ENCODE data around the gene SYCN.
"Not testable (repeated sequence)": the region's sequence is repeated elsewhere in the genome, so short reads cannot be mapped to it uniquely, and the experiment has no call there.

The SYCN gene, protein sequence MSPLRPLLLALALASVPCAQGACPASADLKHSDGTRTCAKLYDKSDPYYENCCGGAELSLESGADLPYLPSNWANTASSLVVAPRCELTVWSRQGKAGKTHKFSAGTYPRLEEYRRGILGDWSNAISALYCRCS

DNA sequence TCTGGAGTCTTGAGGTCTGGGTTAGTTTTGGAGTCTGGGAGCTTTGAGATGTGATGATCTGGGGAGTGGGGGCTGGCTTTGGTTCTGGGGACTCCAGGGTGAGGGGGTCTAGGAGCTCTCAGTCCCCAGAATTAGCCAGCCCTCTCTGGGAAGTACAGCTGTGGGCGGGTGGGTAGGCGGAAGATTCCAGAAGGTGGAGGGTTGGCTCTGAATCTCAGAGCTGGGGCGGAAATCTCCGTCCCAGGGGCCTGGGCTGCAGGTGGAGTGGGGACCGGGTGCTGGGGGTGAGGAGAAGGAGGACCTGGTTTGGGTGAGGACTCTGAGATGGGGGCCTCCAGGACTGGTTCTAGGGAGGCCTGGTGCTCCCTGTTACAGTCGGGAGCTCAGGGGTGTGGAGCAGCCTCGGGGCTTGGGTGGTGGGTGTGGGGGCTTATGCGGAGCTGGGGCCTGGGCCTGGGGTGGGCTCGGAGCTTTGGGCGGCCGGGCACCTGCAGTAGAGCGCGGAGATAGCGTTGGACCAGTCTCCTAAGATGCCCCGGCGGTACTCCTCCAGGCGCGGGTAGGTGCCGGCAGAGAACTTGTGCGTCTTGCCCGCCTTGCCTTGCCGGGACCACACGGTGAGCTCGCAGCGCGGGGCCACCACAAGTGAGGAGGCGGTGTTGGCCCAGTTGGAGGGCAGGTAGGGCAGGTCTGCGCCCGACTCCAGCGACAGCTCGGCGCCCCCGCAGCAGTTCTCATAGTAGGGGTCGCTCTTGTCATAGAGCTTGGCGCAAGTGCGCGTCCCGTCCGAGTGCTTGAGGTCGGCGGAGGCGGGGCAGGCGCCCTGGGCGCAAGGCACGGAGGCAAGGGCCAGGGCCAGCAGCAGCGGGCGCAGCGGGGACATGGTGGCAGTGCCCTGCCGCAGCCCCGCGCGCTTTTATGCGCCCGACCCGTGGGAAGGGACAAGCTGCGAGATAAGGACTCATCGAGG is at the start of gene SYCN:
Gene SYCN (minus strand): TSS at position 892 of the 970 bp plus-strand sequence. CDS start 9 bp downstream, at position 883.
- no peak for DNase-seq

DNA sequence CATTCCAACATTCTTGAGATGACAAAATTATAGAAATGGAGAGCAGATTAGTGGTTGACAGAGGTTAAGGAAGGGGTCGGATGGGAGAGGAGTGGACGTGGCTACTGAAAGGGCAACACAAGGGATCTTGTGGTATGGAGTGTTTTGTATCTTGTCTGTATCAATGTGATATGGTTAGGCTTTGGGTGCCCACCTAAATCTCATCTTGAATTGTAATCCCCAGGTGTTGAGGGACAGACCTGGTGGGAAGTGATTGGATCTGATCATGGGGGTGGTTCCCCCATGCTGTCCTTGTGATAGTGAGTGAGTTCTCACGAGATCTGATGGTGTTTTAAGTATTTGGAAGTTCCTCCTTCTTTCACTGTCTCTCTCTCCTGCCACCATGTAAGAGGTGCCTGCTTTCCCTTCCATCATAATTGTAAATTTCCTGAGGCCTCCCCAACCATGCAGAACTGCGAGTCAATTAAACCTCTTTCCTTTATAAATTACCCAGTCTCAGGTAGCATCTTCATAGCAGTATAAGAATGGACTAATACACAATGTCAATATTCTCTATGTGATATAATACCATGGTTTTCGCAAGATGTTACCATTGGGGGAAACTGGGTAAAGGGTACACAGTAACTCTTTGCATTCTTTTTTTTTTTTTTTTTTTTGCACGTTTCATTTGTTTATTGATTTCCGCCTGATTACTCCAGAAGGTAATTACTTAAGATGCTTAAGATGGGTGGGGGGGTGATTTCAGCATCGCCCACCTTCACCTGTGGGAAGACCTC is 49.5 kb upstream of the SYCN start:
- DNase-seq = no peak

DNA sequence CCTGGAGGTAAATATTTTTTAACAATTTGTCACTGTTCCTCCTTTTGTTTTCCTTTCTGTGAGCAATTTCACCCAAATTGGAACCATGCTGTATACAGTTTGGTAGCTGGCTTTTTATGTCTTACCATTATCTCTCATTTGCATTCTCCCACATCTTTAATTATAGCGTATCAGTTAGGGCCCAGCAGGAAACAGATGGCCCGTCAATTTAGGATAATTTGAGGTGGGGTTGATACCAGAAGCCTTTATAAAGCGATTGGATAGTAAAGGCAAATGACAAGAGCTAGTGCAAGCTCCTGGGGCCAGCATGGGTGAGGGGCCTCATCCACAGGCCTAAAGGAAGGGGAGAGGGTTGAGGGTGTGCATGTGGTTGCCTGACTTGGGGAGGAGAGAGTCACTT is 48.4 kb upstream of the SYCN start:
- DNase-seq = no peak

DNA sequence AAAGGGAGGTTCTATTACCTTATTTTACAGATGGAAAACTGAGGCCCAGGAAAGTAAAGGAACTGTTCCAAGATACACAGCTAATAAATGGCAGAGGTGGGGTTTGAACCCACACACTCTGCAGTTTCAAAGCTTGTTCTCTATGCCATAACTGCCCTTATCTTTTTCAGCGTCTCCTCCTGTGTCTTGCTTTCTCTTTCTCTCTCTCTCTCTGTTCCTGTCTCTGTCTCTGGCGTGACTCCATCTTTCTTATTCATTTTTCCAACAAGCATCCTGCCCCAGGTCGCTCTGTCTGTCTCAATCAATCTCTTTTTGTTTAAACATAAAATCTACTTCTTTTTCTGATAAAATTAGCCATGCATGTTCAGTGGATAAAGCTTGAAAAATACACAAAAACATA is 47.8 kb upstream of the SYCN start:
- no peak for DNase-seq

DNA sequence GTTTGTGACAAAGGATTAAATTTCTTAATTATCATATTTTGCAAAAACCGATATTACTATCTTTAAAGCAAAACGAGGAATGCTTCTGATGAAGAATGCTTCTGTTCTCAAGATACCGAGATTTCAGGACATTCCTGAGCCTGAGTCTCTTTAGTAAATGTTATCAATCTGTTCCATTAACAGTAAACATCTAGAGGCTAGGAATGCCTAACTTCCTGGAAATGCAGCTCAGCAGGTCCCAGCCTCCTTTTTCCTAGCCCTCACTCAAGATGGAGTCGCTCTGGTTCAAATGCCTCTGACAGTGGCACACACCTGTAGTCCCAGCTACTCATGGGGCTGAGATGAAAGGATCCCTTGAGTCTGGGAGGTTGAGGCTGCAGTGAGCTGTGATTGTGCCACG is 47.0 kb upstream of the SYCN start:
- DNase-seq = no peak

DNA sequence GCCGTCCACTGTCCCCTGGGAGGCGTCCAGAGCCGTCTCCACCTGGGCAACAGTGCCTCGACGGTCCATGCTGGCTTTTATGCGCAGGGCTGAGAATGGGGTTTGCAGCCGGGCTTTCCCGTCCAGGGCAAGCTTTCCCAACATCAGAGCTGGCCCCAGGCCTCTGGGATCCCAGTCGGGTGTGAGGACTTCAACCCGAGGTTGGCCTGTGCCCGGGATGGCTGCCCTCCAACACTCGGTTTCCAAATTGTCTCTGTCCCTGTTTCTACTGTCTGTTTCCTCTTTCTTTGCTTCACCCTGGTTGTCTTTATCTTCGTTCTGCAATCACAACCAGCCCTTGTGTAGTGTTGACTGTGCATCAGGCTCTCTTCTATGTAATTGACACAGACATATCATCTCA is 44.7 kb upstream of the SYCN start, which contains the start of gene IFNL4:
Gene IFNL4 (minus strand): TSS at position 51 of the 400 bp plus-strand sequence.
- no peak for DNase-seq

DNA sequence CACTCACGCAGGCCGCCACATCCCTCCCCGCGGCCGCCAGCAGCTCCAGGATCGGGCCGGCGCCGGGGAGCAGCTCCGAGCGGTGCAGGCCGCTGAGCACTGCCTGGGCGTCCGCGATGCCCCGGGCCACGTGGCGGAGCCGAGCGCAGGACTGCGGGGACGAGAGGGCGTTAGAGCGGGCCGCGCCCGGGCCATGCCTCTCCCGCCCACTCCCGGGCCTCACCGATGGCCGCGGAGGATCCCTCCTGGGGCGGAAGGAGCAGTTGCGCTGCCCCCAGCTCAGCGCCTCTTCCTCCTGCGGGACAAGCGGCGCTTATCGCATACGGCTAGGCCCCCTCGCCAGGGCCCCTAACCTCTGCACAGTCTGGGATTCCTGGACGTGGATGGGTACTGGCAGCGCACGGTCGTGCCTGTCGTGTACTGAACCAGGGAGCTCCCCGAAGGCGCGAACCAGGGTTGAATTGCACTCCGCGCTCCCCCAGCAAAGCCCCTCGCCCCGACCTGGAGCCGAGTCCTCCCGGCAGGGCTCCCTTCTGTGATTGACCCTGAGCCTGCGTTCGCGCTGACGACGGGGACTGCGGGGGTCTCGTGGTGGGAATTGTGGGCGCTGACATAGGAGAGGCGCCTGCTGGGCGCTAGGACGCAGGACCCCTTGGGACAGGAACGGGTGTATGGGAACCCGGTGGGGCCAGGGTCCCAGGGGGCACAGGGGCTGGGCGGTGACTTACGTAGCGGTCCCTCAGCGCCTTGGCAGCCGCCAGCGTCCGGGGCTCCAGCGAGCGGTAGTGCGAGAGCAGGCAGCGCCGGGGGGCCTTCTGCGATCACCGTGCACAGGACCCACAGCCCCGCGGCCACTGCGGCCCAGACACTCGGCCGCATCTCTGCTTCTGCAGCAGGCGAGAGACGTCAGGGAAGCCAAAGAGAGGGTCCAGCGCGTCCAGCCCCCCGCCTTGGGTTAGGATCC is 43.9 kb upstream of the SYCN start:
- DNase-seq = peak in 1 of 2 donors; percentile 20

DNA sequence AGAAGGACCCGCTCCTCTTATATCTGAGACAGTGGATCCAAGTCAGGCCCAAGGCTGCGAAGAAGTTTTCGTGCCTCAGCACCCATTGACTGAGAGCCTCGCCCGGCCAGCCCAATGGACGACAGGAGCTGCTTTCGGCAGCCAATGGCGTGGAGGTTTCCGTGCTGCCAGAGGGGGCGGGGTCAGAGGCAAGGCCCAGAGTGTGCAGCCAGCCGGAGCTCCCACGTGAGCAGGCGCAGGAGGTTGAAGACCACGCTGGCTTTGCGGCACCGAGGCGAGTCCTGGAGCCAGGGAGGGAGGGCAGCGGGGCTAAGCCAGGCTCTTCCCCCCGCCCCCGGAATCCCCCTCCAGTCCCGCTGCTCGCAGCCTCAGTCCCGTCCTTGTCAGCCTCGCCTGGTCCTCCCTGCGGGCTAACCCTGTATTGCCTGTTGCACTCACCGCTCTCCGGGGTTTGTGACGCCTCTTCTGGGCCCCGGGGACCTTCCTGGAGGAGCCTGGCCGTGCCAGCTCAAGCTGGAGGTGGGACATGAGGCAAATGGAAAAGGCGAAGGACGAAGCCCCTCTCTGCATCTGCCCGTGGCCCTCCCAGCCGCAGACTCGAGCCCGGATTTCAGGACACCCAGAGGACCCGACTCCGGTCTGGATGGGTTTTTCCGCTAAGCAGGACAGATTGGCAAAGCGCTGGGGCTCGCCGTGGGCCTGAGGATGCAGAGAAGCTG is 43.0 kb upstream of the SYCN start:
- DNase-seq = peak in 1 of 2 donors; percentile 54

DNA sequence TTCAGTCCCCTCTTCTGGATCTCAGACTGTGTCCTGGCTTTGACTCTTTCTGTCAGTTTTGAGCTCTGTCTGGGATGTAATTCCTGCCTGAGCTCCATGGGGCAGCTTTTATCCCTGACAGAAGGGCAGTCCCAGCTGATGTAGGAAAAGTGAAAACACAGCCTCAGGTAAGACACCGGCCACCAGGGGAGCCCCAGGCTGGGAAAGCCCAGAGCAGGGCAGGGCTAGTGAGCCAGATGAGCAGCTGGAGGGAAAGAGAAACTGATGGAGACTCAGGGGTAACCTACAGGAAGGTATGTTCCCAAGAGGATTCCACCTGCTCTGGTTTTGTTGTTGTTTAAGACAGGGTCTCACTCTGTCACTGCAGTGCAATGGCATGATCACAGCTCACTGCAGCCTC is 41.1 kb upstream of the SYCN start:
- DNase-seq = not testable (repeated sequence)

DNA sequence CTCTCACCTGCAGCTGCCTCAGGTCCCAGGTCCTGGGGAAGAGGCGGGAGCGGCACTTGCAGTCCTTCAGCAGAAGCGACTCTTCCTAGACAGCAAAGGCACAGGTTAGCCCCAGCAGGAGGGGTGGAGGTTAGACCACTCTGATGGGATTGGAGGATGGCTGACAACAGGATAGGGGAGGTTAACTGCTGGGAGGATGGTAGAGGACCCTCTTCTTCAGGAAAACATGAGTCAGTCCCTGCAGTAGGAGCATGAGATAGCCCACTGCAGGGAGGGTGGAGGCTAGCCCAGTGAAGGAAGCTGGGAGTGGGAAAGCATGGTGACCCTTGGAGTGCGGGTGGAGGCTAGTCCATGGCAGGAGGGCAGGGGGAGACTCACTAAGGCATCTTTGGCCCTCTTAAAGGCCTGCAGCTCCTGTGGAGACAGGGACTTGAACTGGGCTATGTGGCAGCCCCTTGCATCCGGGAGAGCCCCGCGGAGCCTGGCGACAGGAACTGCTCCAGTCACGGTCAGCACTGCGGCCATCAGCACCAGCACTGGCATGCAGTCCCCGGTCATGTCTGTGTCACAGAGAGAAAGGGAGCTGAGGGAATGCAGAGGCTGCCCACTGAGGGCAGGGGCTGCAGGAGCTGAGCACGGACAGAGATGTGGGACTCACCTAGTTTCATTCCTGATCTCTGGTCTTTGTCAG is 40.5 kb upstream of the SYCN start, which contains the start of gene IFNL3:
Gene IFNL3 (minus strand): TSS at position 597 of the 691 bp plus-strand sequence. CDS start 39 bp downstream, at position 558.
- DNase-seq = not testable (repeated sequence)

DNA sequence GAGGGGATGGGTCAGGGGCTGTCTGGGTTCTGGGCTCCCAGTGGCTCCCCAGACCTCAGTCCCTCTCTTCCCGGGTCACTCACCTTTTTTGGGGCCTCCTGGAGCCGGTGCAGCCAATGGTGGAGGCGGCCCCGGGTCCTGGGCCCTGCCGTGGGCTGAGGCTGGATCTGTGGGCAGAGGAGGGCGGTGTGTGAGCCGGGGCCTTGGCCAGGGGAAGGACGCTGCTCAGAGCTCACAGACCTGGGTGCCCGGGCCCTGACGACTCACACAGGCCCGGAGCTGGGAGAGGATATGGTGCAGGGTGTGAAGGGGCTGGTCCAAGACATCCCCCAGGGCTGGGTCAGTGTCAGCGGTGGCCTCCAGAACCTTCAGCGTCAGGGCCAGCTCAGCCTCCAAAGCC is 39.7 kb upstream of the SYCN start:
- not testable (repeated sequence) for DNase-seq

DNA sequence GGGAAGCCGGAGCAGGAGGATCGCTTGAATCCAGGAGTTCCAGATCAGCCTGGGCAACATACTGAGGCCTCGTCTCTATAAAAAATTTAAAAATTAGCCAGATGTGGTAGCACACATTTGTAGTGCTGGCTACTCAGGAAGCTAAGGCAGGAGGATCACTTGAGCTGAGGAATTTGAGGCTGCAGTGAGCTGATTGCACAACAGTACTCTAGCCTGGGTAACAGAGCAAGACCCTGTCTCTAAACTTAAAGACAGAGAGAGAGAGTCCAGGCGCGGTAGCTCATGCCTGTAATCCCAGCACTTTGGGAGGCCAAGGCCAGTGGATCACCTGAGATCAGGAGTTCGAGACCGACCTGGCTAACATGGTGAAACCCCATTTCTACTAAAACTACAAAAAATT is 36.4 kb upstream of the SYCN start:
- no peak for DNase-seq

DNA sequence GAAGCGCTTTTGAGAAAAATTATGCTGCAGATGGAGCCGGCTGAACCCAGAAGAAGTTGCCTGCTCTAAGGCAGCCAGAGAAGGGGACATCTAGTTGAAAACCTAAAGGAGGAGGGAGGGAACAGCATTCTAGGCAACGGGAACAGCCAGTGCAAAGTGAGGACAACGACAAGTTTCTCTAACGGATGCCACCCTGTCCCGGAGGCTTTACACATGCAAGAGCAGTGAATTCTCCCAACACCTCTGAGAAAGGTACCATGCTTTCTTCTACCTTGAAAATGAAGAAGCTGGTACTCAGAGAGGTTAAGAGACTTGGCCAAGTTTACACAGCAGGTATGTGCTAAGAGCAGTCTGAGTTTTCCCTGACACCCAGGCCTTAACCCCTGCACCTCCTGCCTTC is 34.9 kb upstream of the SYCN start:
- no peak for DNase-seq

DNA sequence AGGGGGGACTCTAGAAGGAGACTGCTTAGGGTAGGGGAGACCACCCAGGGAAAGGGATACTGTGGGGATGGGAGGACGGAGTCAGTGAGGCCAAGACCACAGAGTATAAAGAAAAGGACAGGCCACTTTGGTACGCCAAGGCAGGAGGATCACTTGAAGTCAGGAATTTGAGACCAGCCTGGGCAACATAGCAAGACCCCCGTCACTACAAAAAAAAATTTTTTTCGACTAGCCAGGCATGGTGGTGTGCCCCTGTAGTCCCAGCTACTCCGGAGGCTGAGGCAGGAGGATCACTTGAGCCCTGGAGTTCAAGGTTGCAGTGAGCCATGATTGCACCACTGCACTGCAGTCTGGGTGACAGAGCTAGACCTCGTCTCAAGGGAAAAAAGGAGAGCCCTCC is 34.1 kb upstream of the SYCN start:
- DNase-seq = no peak

DNA sequence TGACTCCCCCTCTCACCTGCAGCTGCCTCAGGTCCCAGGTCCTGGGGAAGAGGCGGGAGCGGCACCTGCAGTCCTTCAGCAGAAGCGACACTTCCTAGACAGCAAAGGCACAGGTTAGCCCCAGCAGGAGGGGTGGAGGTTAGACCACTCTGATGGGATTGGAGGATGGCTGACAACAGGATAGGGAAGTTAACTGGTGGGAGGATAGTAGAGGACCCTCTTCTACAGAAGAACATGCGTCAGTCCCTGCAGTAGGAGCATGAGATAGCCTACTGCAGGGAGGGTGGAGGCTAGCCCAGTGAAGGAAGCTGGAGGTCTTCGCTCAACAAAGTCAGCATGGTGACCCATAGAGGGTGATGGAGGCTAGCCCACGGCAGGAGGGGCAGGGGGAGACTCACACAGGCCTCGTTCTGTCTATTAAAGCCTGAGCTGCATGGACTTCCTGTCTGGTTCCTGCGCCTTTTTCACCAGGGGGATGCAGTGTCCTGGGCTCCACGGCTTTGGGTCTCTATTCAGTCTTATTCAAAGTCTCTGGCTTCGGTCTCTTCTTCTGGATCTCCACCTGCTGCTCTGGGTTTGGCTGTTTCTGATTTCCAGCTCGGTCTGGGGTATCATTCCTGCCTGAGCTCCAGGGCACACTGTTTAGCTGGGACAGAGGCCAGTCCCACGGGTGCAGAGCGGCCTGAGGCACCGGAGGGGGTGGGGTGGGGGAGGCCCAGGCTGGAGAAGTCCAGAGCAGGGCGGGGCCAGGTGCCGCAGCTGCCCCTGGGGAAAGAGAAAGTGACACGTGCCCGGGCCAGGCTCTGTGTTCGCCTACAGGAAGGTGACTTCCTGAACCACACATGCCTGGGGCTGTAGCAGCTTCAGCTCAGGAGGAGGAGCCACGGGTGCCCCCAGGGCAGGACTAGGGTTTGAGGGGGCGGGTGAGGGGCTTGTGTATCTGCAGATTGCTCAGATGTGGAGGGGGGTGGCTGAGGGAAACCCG is 33.4 kb upstream of the SYCN start:
- peak; percentile 54 to 63 for DNase-seq

DNA sequence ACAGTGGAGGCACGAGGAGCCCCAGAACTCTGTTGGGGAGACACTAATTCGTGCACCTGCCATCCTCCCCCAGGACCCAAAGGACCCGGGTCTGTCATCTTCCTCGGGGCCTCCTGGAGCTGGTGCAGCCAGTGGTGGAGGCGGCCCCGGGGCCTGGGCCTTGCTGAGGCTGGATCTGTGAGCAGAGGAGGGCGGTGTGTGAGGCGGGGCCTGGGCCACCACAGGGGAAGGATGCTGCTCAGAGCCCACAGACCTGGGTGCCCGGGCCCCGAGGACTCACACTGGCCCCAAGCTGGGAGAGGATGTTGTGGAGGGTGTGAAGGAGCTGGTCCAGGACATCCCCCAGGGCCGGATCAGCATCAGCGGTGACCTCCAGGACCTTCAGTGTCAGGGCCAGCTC is 32.5 kb upstream of the SYCN start:
- DNase-seq = peak in 1 of 2 donors; percentile 12

DNA sequence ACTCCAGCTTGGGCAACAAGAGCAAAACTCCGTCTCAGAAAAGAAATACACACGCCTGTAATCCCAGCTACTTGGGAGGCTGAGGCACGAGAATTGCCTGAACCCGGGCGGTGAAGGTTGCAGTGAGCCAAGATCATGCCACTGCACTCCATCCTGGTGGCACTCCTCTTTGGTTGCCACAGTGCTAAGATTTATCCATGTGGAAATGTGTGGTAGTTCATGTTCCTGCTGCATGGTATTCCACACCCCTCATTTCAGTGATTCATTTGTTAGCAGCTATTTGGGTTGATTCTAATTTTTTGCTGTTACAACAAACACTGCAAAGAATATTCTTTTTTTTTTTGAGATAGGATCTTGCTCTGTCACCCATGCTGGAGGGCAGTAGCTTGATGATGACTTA is 28.6 kb upstream of the SYCN start:
- no peak for DNase-seq

DNA sequence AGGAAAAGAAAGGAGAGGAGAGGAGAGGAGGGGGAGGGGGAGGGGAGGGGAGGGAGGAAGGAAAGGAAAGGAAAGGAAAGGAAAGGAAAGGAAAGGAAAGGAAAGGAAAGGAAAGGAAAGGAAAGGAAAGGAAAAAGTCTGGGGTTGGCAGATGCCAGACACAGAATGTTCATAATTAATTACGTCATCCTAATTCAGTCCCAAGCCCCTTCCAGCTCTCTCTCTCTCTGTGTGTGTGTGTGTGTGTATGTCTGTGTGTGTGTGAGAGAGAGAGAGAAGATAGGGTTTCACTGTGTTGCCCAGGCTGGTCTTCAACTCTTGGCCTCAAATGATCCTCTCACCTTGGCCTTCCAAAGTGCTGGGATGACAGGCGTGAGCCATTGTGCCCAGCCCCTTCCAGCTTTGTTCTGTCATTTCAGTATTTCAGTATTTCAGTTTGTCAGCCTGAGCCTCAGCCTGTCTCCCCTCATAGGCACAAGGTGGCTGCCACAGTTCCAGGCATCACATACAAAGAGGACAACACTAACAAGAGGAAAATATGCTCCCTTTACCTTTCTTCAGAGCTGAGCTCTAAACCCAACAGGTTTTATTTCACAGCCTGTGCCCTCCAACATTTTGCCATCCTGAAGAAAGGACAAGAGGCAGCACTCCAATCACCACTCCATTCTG is 26.2 kb upstream of the SYCN start:
- DNase-seq = no peak

DNA sequence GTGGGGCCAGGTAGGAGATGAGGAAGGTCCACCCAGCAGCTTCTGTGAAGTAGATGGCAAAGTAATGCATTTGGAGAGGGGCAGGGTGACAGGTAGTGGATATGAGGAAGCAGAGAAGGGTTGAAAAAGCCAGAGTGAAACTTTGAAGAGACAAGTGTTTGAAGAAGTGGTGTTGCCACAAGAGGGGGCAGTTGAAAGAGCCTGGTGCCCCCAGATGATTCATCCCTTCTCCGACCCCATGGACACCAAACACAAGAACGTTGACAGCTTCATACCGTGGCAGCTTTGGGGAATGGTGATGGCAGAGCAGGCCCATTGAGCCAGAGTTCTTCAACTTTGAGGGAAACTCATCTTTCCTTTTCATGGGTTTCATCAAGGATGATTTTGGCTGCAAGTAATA is 20.8 kb upstream of the SYCN start:
- no peak for DNase-seq
